GM18858 (cell line): Measurements from ENCODE around the gene ALDH1A2.
"Not testable (repeated sequence)": the region's sequence is repeated elsewhere in the genome, so short reads cannot be mapped to it uniquely, and the experiment has no call there.

Experiments
- ATAC-seq: cut with Tn5 transposase; IDR thresholded peaks from one replicate; pipeline ENCODE4 v1.9.1; 2021; ENCODE audit not compliant: unreplicated experiment

ALDH1A2 gene

DNA sequence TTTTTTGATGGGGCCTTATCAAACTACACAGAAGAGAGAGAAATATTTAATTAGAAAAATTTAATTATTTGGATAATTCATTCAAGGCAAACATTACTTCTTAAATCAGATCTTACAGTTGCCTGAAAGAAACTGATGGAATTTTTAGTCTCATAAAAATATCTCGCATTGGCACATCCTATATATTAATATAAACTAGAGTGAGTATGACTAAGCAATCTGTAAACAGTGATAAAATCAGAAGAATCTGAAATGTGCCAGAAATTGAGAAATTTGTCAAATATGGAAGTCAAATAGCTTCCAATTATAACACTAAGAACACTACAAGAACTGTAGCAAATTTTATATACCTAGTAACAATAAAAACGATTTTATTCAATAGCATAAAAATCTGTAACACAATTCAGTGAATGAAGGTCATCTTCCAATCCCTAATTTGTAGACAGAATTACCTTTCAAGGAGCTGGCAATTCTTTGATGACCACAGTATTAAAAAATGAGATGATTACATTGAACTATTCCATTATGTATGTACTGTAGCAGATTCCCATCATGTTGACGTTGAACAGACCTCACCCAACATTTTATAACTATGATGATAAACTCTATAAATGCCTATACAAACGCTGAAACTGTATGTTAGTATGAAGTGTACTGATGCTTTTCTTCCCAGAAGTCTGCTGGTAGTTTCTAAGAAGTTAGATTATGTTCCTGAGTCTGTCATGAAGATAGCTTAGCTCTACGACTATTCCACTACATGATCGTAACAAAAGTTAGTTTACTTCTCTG lies 63.0 kb downstream of the ALDH1A2 start:
- ATAC-seq, result no peak

GRCh38 chr15:57999699-58000098 lies 65.8 kb downstream of the ALDH1A2 start:
- ATAC-seq, result not testable (repeated sequence)

- ATAC-seq, result no peak
These were observed 69.0 kb downstream of the ALDH1A2 start for GRCh38 chr15:57996561-57996960.

DNA sequence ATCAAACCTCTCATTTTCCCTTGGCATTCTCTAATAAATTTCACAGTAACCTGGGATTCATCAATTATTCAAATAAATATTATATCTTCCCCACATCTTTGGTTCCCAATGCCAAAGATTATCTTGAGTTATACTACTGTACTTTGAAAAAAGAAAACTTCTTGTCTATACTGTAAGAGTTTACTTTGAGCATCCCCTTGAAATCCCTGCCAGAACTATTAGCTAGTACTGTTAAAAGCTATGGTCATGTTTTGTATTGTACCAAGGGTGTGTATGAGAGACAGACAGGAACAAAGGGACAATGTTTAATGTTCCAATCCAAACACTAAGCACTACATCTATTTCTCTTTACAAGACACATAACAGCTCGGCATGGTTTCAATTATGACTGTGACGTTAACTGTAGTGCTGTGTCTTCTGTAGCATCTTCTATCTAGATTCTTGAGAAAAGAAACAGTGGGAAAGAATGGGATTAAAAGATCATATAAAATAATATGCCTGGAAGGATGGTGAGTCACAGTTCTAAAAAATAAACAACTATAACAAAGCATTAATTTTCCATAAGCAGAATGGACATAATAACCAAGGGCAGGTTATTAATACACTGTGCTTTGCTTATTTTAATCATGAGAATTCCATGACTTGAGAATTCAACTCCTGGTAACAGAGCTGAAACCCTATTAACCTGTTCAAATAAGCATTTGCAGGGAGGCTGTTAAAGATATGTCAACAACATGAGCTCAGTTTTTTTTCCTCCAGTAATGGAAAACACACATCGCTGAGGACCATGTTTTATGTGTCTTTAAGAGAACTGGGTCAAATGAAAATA lies 71.1 kb downstream of the ALDH1A2 start:
- ATAC-seq, result no peak

- ATAC-seq, result no peak
These were observed 71.9 kb downstream of the ALDH1A2 start for GRCh38 chr15:57993409-57994145.

DNA sequence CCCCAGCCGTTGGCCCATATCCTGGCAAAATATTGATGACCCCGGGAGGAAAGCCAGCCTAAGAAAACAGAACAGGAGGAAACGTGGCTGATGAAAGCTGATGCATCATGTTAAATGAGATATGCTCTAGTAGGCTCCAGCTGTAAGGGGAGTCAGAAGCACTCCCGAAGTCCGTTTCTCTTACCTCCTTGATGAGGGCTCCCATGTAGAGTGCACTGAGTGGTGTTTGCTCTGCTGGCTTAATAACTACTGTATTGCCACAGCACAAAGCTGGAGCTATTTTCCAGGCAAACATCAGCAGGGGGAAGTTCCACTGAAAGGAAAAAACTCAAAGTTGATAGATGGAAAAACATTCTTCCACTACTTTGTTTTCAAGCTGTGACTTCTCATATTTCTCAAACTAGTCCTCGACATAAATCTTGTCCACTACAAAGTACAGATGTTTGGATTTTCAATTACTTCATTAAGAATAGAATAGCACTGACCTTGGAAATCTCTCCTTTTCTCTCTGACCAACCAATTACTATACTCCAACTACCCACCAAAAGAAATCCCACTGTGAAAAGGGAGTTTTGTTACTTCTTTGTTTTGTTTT lies 72.7 kb downstream of the ALDH1A2 start:
- ATAC-seq, result no peak

- no peak for ATAC-seq
These were observed 92.0 kb downstream of the ALDH1A2 start for GRCh38 chr15:57973534-57973933.

GRCh38 chr15:57972864-57973263 lies 92.6 kb downstream of the ALDH1A2 start:
- no peak for ATAC-seq

- ATAC-seq, result no peak
These were observed 95.5 kb downstream of the ALDH1A2 start for GRCh38 chr15:57969996-57970395.

DNA sequence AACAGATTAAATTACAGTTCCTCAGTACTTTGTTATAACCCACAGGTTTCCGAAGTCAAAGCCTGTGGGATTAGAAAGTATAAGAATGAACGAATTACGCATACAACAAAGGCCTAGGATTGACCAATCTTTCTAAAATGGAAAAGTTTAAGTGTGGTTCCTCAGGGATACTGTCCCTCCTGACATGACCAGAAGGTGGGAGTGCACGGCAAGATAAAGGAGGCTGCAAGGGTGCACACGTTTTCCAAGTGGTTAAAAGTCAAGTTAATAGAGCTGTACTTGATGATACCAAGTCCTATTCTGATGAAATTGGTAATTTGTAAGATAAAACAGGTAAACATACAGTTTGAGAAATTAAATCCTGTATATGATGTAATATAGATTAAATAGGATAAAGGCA lies 96.2 kb downstream of the ALDH1A2 start:
- no peak for ATAC-seq

GRCh38 chr15:57962887-57963286 lies 102.6 kb downstream of the ALDH1A2 start:
- no peak for ATAC-seq

- ATAC-seq, result no peak
These were observed 103.6 kb downstream of the ALDH1A2 start for GRCh38 chr15:57961919-57962318.

DNA sequence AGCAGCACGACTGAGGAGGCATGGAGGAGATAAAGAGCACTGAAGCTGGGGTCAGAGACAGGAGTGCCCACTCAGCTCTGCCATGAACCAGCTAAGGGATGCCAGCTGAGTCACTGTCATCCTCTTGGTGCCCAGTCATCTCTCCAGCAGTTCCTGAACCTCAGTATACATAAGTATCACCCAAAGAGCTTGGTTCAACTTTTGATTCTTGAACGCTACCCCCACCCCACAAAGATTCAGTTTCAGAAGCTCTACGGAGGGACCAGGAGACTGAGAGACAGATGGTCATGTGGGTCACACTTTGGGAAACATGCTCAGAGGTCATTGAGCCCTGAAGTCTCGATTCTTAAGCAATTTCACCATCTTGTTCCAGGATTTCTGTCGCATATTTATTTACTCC lies 108.4 kb downstream of the ALDH1A2 start:
- no peak for ATAC-seq

DNA sequence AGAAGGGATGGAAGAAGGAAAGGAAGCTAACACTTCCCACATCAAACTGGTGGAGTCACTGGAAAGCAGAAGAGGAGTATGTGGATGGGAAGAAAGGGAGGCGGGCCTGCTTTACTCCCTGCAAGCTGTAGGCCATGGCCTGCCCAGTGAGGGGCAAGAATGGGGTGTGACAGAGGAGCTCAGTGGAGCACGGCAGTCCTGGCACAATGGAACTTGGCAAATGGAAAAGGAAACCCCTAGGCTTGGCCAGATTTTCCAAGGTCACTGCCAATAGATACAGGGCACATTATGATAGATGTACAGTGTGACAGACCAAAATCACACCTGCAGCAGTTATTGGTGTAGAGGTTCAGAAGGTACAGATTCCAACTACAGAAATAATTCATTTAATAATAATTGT lies 111.6 kb downstream of the ALDH1A2 start:
- ATAC-seq, result no peak

GRCh38 chr15:57951328-57951932 lies 114.1 kb downstream of the ALDH1A2 start:
- no peak for ATAC-seq

DNA sequence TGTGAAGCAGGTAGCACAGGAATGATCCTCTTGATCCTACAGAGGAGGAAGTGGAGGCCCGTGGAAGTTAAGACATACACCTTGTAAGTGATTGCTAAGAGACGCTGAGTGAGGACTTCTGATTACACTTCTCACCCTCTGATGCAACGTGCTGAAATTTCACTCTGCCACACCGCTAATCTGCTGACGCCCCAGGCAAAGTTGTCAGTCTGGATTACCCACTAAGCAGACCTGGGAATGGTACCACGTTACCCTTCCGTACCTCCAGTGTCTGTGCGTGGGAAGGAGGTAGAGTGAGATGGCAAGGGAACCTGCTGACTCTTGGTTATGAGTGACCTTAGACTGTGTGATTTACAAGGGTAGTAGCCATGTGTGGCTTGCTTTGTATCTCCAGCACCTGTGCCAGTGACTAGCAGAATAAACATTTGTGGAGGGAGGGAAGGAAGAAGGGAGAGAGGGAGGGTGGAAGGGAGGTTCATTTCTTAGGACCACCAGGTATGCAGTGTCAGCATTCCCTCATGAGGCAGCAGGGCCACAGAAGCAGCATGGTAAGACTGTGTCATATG lies 115.0 kb downstream of the ALDH1A2 start:
- ATAC-seq, result no peak

DNA sequence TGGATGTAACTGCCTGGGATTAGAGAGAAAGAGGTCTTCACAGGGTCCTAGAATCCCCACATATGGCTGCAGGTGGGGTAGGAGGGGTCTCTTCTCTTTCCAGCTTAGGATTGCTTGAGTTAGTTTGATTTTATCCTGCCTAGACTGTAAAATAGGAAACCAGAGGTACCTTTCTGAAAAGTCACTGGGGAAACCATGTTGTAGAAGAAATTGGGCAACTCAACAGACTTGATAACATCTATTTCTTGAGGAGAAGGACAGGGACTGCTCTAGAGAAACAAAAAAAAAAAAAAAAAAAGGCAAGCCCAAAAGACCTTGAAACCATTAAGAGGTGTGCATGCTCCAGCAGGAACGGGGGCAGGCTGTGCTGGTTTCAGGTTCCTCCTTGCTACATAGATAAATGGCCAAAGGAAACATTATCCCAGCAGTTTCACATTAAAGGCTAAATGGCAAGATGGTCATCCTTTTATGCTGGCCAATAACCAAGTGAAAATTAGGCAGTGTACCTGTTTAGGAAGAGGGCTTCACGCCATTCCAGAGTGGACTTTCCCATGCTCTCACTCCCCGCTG lies 116.1 kb downstream of the ALDH1A2 start:
- ATAC-seq, result no peak

GRCh38 chr15:57948351-57949289 lies 116.9 kb downstream of the ALDH1A2 start:
- no peak for ATAC-seq

- ATAC-seq, result no peak
These were observed 117.7 kb downstream of the ALDH1A2 start for GRCh38 chr15:57947781-57948180.
